HG02938 (cell line): ENCODE results near the gene STPG3.

Source experiments
- ATAC-seq: cut with Tn5 transposase; IDR thresholded peaks from one replicate; pipeline ENCODE4 v1.9.1; 2021; ENCODE audit warnings: mild to moderate bottlenecking, moderate library complexity; ENCODE audit not compliant: unreplicated experiment

STPG3 gene

GRCh38 chr9:137251194-137251461, at the start of gene STPG3:
Gene STPG3 (plus strand): TSS chr9:137251286. CDS start chr9:137251287, 1 bp downstream.
- ATAC-seq: no peak

GRCh38 chr9:137202966-137203365, 48.1 kb upstream of the STPG3 start:
- ATAC-seq: no peak

DNA sequence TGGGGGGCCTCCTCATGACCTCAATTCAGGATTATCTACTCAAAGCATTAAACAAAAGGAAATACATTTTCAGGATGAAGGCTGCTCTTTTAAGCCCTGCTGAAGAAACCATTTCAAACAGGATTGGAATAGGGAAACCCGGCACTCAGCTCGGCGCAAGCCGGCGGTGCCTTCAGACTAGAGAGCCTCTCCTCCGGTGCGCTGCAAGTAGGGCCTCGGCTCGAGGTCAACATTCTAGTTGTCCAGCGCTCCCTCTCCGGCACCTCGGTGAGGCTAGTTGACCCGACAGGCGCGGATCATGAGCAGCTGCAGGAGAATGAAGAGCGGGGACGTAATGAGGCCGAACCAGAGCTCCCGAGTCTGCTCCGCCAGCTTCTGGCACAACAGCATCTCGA, 46.4 kb upstream of the STPG3 start:
- ATAC-seq: no peak

DNA sequence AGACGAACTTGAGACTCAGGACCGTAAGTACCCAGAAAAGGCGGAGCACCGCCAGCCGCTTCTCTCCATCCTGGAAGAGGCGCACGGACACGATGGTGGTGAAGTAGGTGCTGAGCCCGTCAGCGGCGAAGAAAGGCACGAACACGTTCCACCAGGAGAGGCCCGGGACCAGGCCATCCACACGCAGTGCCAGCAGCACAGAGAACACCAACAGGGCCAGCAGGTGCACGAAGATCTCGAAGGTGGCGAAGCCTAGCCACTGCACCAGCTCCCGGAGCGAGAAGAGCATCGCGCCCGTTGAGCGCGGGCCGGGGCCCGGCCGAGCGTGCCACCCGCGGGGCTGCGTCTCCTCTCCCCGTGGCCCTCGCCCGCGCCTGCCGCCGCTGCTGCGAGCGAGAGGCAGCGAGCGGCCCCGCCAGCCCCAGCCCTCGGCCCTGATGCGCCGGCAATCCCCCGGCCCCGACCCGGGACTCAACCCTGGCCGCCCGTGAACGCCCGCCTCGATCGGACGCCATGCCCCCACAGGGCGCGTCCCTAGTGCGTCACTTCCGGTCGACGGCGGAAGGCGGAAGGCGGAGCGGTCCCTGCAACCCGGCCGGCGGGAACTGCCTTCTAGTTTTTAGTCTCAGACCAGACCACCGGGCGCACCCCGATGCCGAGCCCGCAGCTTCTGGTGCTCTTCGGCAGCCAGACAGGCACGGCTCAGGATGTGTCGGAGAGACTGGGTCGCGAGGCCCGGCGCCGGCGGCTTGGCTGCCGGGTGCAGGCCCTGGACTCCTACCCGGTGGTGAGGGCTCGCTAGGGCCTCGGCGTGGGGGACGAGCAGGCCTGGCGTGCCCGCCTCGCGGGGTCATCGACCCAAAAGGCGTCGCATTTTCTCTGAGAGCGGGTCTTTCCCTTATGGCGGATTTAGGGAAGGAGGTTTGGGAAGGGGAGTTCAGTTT, 45.7 kb upstream of the STPG3 start, which contains the start of the genes NDOR1 and TMEM203:
Gene NDOR1, plus strand, starts transcription at position 575 of the 944 bp plus-strand sequence. Its CDS starts 78 bp downstream, at position 653.
Gene TMEM203, minus strand, starts transcription at position 523 of the 944 bp plus-strand sequence. Its CDS starts 234 bp downstream, at position 289.
- ATAC-seq: peak; percentile 38

GRCh38 chr9:137206602-137207001, 44.5 kb upstream of the STPG3 start:
- no peak for ATAC-seq

DNA sequence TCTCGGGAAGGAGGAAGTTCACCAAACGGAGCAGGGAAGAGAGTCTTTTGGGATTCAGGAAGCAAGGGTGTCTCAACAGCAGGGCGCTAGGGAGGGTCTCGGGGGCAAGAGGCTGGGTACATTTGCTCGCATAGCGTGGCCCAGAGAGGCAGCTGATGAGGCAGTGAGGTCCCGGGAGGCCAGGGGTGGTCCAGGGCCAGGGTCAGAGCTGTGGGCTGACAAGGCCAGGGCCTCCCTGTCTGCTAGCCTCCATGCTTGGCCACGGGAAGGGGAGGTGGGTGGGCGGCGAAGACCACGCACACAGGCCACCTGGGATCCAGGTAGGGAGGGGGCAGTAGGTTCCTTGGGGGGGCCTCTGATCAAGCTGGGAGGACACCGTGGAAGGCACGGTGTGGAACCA, 39.6 kb upstream of the STPG3 start:
- ATAC-seq: no peak

DNA sequence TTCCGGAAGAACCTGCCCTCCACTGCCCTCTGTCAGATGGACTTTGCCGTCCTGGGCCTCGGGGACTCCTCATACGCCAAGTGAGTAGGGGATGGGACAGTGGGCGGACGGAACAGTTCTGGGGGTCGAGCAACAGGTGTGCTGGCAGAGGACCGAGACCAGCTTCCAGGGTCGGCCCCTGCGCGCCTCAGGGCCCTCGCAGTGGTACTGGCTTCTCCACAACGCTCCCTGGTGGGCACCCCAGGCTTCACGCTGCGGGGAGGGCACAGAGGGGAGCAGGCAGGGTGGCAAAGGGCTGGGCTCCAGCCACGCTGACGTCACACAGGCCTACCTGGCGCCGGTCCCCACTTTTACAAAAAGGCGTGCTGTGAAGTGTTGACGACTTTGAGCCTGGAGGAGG, 38.6 kb upstream of the STPG3 start:
- ATAC-seq: no peak

- no peak for ATAC-seq
These were observed 37.7 kb upstream of the STPG3 start for GRCh38 chr9:137213160-137214060.

GRCh38 chr9:137214620-137215019, 36.5 kb upstream of the STPG3 start:
- no peak for ATAC-seq

GRCh38 chr9:137215196-137215986, 35.7 kb upstream of the STPG3 start:
- ATAC-seq: no peak

- no peak for ATAC-seq
These were observed 34.7 kb upstream of the STPG3 start for GRCh38 chr9:137216188-137216965.

GRCh38 chr9:137217276-137218211, 33.5 kb upstream of the STPG3 start:
- no peak for ATAC-seq

- ATAC-seq: no peak
These were observed 32.8 kb upstream of the STPG3 start for GRCh38 chr9:137218212-137218753.

DNA sequence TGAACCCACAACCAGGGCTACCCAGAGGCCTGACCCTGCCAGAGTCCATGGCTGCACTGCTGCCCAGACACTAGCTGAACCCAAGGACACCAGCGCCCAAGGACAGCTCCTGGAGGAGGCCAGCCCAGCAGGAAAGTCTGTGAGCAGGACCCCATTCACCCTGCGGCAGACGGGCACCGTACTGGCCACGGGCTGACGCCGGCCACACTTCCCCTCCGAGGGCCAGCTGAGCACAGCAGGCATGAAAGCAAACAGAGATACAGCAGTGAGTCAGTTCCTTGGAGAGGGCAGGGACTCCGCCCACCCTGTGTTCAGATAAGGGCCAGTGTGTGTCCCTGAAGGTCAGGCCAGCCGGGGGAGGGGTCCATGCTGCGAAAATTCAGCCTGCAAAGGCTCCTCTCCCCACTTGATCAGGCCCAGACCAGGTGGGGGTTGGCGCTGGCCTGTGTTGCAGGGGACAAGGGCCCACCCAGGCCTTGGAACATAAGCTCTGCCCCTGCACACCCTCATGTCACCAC, 32.3 kb upstream of the STPG3 start:
- no peak for ATAC-seq

DNA sequence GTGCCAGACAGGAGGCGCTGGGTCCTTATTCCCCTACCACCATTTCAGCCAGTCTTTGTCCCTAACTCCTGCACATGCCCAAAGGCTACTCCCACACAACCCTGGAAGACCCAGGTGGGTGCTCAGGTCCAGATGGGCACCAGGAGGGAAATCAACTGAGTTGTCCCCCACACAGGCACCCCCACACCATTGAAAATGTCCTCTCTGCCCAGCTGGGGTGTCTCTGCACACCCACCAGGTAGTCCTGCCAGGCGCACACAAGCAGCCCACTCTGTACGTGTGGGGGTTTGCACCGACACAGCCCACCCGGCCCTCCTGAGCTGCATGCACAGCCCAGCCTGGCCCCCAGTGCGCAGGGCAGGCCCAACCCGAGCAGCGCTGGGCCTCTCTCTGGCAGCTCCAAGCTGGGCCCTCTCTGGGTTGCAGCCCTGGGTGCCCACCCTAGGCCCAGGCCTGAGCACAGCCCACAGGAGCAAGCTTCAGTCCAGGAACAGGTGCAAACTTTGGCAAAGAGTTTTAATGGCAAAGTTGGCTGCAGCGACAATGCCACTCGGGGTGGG, 31.2 kb upstream of the STPG3 start:
- ATAC-seq: no peak

- no peak for ATAC-seq
These were observed 30.6 kb upstream of the STPG3 start for GRCh38 chr9:137220317-137221094.

GRCh38 chr9:137221095-137221505, 30.0 kb upstream of the STPG3 start:
- no peak for ATAC-seq
